GM12878 (cell line): ENCODE results near the gene WNT5B. TPM values are rescaled to one million over a fixed set of nuclear protein-coding genes. Genes with fewer than 3 reads are reported as not detected.

ENCODE experiments used
- ATAC-seq: fragments of 200-7000 bp; cut with Tn5 transposase; 3 replicates; pipeline ENCODE4 v1.9.1; 2020; ENCODE audit warnings: mild to moderate bottlenecking, moderate library complexity
- BruUV-seq: library from RNA; stranded (reverse); fragments of 400-500 nt; replicated peaks from 2 replicates; lab custom pipeline; 2021; lab: Mats Ljungman, UMichigan
- CTCF ChIA-PET: fragments of 300-600 bp; sonication (Branson Sonifier 250); formaldehyde crosslinking; extraction: SDS; loops from one replicate; lab custom pipeline; 2021; ENCODE audit warnings: inconsistent platforms; lab: Yijun Ruan, JAX
- POLR2A ChIA-PET: fragments of 350-600 bp; formaldehyde crosslinking; extraction: SDS; loops from one replicate; lab custom pipeline; 2021; ENCODE audit warnings: inconsistent platforms; lab: Charles Lee
- RAD21 ChIA-PET: fragments of 300-600 bp; sonication (Branson Sonifier 250); formaldehyde crosslinking; loops from one replicate; lab custom pipeline; 2023; ENCODE audit warnings: antibody characterized with exemption; ENCODE audit not compliant: unreplicated experiment; lab: Charles Lee
- SMC1A ChIA-PET: fragments of 300-600 bp; sonication (Branson Sonifier 250); formaldehyde crosslinking; loops from one replicate; lab custom pipeline; 2023; ENCODE audit not compliant: unreplicated experiment, uncharacterized antibody; lab: Charles Lee
- DNase-seq: peaks from one replicate; pipeline ENCODE4 v3.0.0-alpha.2; 2011; ENCODE audit warnings: low read depth, low spot score
- FAIRE-seq: peaks from 3 replicates; lab custom pipeline; 2011; peaks lifted over from hg19 to GRCh38; lab: Jason Lieb, UNC
- H2AFZ ChIP-seq: 2 replicates; pipeline ENCODE4 v1.6.0; 2011; ENCODE audit warnings: low read depth, low read length, control low read depth; ENCODE audit not compliant: control insufficient read depth
- H3K27ac ChIP-seq: 2 replicates; pipeline ENCODE4 v1.5.1; 2011; ENCODE audit warnings: control low read depth; ENCODE audit not compliant: control insufficient read depth, insufficient read depth
- H3K27me3 ChIP-seq, 2 experiments: replicated peaks in 1 of 2; 2 replicates each; pipeline versions ENCODE4 v1.6.0 to v1.6.1; 2011; ENCODE audit warnings: low read length in 1 of 2; ENCODE audit not compliant: control insufficient read depth in 2 of 2, insufficient read depth in 2 of 2
- H3K36me3 ChIP-seq, 2 experiments: 2 replicates each; pipeline ENCODE4 v1.5.1; 2011; ENCODE audit warnings: low read length in 1 of 2; ENCODE audit not compliant: control insufficient read depth in 2 of 2, insufficient read depth in 2 of 2
- H3K4me1 ChIP-seq: 2 replicates; pipeline ENCODE4 v1.6.1; 2011; ENCODE audit warnings: mild to moderate bottlenecking, low read length, moderate library complexity, mixed read lengths; ENCODE audit not compliant: control insufficient read depth, insufficient read depth
- H3K4me2 ChIP-seq: 2 replicates; pipeline ENCODE4 v1.6.0; 2011; ENCODE audit warnings: control low read depth; ENCODE audit not compliant: control insufficient read depth, insufficient read depth
- H3K4me3 ChIP-seq: fragments of 200-600 bp; sonication (generic); 2 replicates; pipeline ENCODE4 v1.5.1; 2016
- H3K79me2 ChIP-seq: 2 replicates; pipeline ENCODE4 v1.6.0; 2011; ENCODE audit warnings: low read length; ENCODE audit not compliant: control insufficient read depth, insufficient read depth
- H3K9ac ChIP-seq: 2 replicates; pipeline ENCODE4 v1.8.0; 2011; ENCODE audit warnings: low read length, control low read depth, mixed read lengths; ENCODE audit not compliant: control insufficient read depth, insufficient read depth
- H3K9me3 ChIP-seq: replicated peaks from 3 replicates; pipeline ENCODE4 v1.5.1; 2011; ENCODE audit warnings: mild to moderate bottlenecking, low read length; ENCODE audit not compliant: control insufficient read depth, insufficient read depth
- H4K20me1 ChIP-seq: 2 replicates; pipeline ENCODE4 v1.6.0; 2011; ENCODE audit not compliant: control insufficient read depth, insufficient read depth
- CHD1 ChIP-seq: IDR thresholded peaks from 2 replicates; pipeline ENCODE4 v1.6.1; 2012; ENCODE audit warnings: low read depth, low read length, improper control_type of control experiment
- CHD2 ChIP-seq: IDR thresholded peaks from 2 replicates; pipeline ENCODE4 v1.6.1; 2011; ENCODE audit warnings: low read depth, low read length, improper control_type of control experiment, borderline replicate concordance
- DPF2 ChIP-seq: fragments of 450-650 bp; IDR thresholded peaks from 2 replicates; pipeline ENCODE4 v1.6.1; 2017; ENCODE audit warnings: mild to moderate bottlenecking
- FOXK2 ChIP-seq: fragments of 450-650 bp; IDR thresholded peaks from 2 replicates; pipeline ENCODE4 v1.6.1; 2017; ENCODE audit warnings: mild to moderate bottlenecking, moderate library complexity
- GATAD2B ChIP-seq: fragments of 450-650 bp; conservative IDR thresholded peaks from 2 replicates; pipeline ENCODE4 v1.6.1; 2017; ENCODE audit warnings: low read depth, mild to moderate bottlenecking, moderate library complexity
- IKZF2 ChIP-seq, 2 experiments: fragments of 450-650 bp; IDR thresholded peaks; 2 replicates each; pipeline ENCODE4 v1.6.1; 2017; ENCODE audit warnings: mild to moderate bottlenecking in 2 of 2, moderate library complexity in 2 of 2
- NBN ChIP-seq: fragments of 450-650 bp; IDR thresholded peaks from 2 replicates; pipeline ENCODE4 v1.6.1; 2016
- NRF1 ChIP-seq: conservative IDR thresholded peaks from 2 replicates; pipeline ENCODE4 v1.6.1; 2011; ENCODE audit warnings: mild to moderate bottlenecking, low read depth, low read length, improper control_type of control experiment
- PML ChIP-seq: IDR thresholded peaks from 2 replicates; pipeline ENCODE4 v1.6.1; 2012; ENCODE audit warnings: low read length, inconsistent platforms
- RUNX3 ChIP-seq: IDR thresholded peaks from 2 replicates; pipeline ENCODE4 v1.6.1; 2012; ENCODE audit warnings: low read length, inconsistent platforms
- SIX5 ChIP-seq: IDR thresholded peaks from 2 replicates; pipeline ENCODE4 v1.6.1; 2011; ENCODE audit warnings: mild to moderate bottlenecking, low read depth, low read length, moderate library complexity; ENCODE audit not compliant: severe bottlenecking
- SMAD5 ChIP-seq: IDR thresholded peaks from 2 replicates; pipeline ENCODE4 v1.6.1; 2016; ENCODE audit warnings: antibody characterized with exemption, low read depth
- SMARCA5 ChIP-seq: fragments of 450-650 bp; IDR thresholded peaks from 2 replicates; pipeline ENCODE4 v1.6.1; 2017; ENCODE audit warnings: mild to moderate bottlenecking
- SREBF2 ChIP-seq: IDR thresholded peaks from 2 replicates; pipeline ENCODE4 v1.6.1; 2012; ENCODE audit warnings: mild to moderate bottlenecking, low read length
- TBL1XR1 ChIP-seq: IDR thresholded peaks from 2 replicates; pipeline ENCODE4 v1.6.1; 2012; ENCODE audit warnings: low read depth, low read length, improper control_type of control experiment
- WGBS: methylation state at CpG from one replicate; pipeline ENCODE4 v1.1.6; 2016; ENCODE audit warnings: low lambda C conversion rate; ENCODE audit not compliant: insufficient replicate concordance, insufficient coverage; ENCODE audit errors: missing lambda C conversion rate; 5-methylcytosine and 5-hydroxymethylcytosine counted together
- in situ Hi-C: fragments of 300-500 bp; cut with MboI; formaldehyde crosslinking; loops from 9 replicates; pipeline ENCODE4 v1.14.3; 2018; ENCODE audit warnings: mixed read lengths
- intact Hi-C: fragments of 100-400 bp; cut with micrococcal nuclease; formaldehyde crosslinking; loops from one replicate; pipeline ENCODE4 v1.14.2; 2022; ENCODE audit not compliant: unreplicated experiment
- polyA plus RNA-seq, 11 experiments: library from polyadenylated mRNA; depleted of rRNA in 4 of 11; unstranded in 6 of 11; stranded (reverse) in 5 of 11; fragments of >200 nt; fragmentation: Nextera tagmentation in 4 of 11; fragmentation: Illumina TruSeq in 1 of 11; extraction: Ambion mirVana in 4 of 11; extraction: Trizol in 1 of 11; gene quantifications; 1 replicate in 1 of 11; 2 replicates in 10 of 11; pipeline versions ENCODE4 v1.2.1 to v1.2.3, GENCODE V29; 2011 to 2016; ENCODE audit warnings: inconsistent platforms in 2 of 11, missing spikeins in 2 of 11, low read depth in 1 of 11
- total RNA-seq, 4 experiments: library from RNA; depleted of rRNA in 3 of 4; stranded (reverse); fragments of >200 nt in 3 of 4; fragmentation: Illumina TruSeq in 1 of 4; extraction: Trizol in 1 of 4; gene quantifications; 2 replicates each; pipeline versions ENCODE4 v1.2.1 to v1.2.3, GENCODE V29; 2013 to 2021
- TF ChIP-seq, protein P1 (sequence below): IDR thresholded peaks from 2 replicates; pipeline ENCODE4 v1.6.1; 2011; ENCODE audit warnings: borderline replicate concordance, low read depth, mild to moderate bottlenecking, moderate library complexity, mixed read lengths, low read length; ENCODE audit not compliant: insufficient read depth; ENCODE audit errors: extremely low read length
- TF ChIP-seq, protein P2 (sequence below): fragments of 450-650 bp; IDR thresholded peaks from 2 replicates; pipeline ENCODE4 v1.6.1; 2016; ENCODE audit warnings: mild to moderate bottlenecking
- TF ChIP-seq, protein P3 (sequence below): IDR thresholded peaks from 2 replicates; pipeline ENCODE4 v1.6.1; 2011; ENCODE audit warnings: low read depth, low read length, improper control_type of control experiment, borderline replicate concordance

The WNT5B gene
- total and polyA plus RNA-seq, 10 of the 15 experiments (the other 5 are each of a cell fraction or from before 2014, with no cell fraction given): 0.45 to 18.3 (median 5.4) TPM

DNA sequence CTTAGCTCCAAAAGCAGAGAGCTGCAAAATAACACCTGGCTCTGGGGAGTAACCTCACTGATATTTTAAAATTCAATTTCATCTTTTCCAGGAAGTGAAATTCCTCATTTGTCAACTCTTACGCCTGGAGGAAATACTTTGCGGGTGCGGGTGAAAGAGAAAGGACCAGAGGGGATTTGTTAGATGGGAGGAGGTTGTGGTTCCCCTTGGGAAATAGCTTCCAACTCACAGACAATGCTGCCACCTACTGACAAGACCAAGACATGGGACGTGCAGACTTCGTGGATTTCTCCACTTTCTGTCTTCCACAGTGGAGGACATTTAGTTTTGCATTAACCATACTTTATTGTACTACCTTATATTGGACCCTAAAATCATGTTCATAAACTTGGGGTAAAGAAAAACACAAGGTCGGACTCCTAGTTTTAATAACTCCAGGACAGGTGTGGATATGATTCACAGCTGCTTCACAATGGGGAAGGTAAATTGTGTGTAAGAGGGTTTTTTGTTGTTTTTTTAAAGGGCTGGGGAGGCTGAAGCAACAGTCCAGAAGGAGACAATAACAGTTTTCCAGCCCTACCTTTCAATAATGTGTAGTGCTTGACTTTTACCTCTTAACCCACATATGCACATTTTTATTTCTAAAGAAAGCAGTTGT, 45.5 kb upstream of the WNT5B start (continued):
- TF ChIP-seq, protein P1, sequence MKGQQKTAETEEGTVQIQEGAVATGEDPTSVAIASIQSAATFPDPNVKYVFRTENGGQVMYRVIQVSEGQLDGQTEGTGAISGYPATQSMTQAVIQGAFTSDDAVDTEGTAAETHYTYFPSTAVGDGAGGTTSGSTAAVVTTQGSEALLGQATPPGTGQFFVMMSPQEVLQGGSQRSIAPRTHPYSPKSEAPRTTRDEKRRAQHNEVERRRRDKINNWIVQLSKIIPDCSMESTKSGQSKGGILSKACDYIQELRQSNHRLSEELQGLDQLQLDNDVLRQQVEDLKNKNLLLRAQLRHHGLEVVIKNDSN: no peak
- TF ChIP-seq, protein P2, sequence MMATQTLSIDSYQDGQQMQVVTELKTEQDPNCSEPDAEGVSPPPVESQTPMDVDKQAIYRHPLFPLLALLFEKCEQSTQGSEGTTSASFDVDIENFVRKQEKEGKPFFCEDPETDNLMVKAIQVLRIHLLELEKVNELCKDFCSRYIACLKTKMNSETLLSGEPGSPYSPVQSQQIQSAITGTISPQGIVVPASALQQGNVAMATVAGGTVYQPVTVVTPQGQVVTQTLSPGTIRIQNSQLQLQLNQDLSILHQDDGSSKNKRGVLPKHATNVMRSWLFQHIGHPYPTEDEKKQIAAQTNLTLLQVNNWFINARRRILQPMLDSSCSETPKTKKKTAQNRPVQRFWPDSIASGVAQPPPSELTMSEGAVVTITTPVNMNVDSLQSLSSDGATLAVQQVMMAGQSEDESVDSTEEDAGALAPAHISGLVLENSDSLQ: no peak
- TF ChIP-seq CHD2 (no peak), NRF1 (no peak), GATAD2B (0 out of 2 replicates have a peak, but pooled peaks have one; percentile 37), SIX5 (no peak)
- TF ChIP-seq, protein P3, sequence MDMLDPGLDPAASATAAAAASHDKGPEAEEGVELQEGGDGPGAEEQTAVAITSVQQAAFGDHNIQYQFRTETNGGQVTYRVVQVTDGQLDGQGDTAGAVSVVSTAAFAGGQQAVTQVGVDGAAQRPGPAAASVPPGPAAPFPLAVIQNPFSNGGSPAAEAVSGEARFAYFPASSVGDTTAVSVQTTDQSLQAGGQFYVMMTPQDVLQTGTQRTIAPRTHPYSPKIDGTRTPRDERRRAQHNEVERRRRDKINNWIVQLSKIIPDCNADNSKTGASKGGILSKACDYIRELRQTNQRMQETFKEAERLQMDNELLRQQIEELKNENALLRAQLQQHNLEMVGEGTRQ: no peak

DNA sequence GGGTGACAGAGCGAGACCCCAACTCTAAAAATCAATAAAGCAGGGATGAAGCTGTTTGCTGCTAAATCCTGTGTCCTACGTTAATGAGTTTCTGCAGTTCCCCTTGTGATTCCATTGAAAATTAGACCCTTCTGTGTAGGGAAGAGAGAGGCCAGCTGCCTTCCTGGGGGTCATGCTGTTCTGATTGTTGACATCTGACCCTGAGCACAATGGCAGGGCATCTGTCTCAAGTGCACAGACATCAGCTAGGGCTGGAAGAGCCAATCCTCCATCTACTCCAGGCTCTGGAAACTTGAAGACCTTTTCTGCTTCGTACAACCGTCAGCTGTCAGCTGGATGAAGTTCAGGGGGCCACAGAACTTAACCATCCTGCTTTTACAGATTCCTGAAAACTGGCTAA, 44.7 kb upstream of the WNT5B start:
- intact Hi-C loops: loop anchor here (5.0 kb wide), 1 partner anchor 302 kb away; no protein-coding TSS in a partner anchor
- Histone ChIP-seq H3K4me1 (peaks cover 5% of the 10 kb centered on the region; the same call in 1 of the 2 replicates), H3K27me3 (no peaks in the 10 kb centered on the region), H2AFZ (no peak overlapping the region), H3K36me3 (no peaks in the 10 kb centered on the region), H3K27ac (no peak overlapping the region), H3K9me3 (no peaks in the 10 kb centered on the region), H3K4me3 (no peak overlapping the region), H3K4me2 (no peak overlapping the region), H3K9ac (no peak overlapping the region), H3K79me2 (peaks cover 3% of the 10 kb centered on the region), H4K20me1 (no peaks in the 10 kb centered on the region)
- 96% methylated on average over 4 of the region's 4 CpGs for WGBS
- DNase-seq (no peak), FAIRE-seq (no peak), ATAC-seq (no peak)
- in situ Hi-C loops: no loop called here
- ChIA-PET CTCF (interaction anchor here (0.6 to 12.3 kb wide), 20 partner anchors 9 to 633 kb away, joined by 3 to 287 read pairs (median 12); partner anchors contain the start of gene FBXL14), POLR2A (interaction anchor here (2.0 kb wide), 1 partner anchor 466 kb away, joined by 12 read pairs; no protein-coding TSS in a partner anchor), SMC1A (interaction anchor here (0.6 to 12.3 kb wide), 20 partner anchors 8 to 517 kb away, joined by 3 to 276 read pairs (median 8); no protein-coding TSS in a partner anchor), RAD21 (interaction anchor here (0.9 to 4.9 kb wide), 16 partner anchors 8 to 489 kb away, joined by 3 to 237 read pairs (median 12); no protein-coding TSS in a partner anchor)
- no TSS peak for BruUV-seq
- TF ChIP-seq IKZF2 (IDR thresholded peaks at IDR 0.05): no peak
- no peak for TF ChIP-seq CHD1
- TF ChIP-seq TBL1XR1: no peak
- no peak for TF ChIP-seq SMARCA5
- TF ChIP-seq FOXK2: no peak
- TF ChIP-seq SMAD5: no peak
- no peak for TF ChIP-seq SIX5
- TF ChIP-seq SREBF2: no peak
- TF ChIP-seq PML: no peak
- no peak for TF ChIP-seq NBN
- TF ChIP-seq DPF2: no peak
- TF ChIP-seq RUNX3: no peak
